MM.1S (cell line): ENCODE measurements around the gene EFCAB6.

Experiments used
- CTCF ChIP-seq: fragments of 300-600 bp; sonication (generic); IDR thresholded peaks from 2 replicates; pipeline ENCODE4 v1.5.1; 2016; ENCODE audit warnings: antibody characterized with exemption, low read length, mixed read lengths
- EZH2phosphoT487 ChIP-seq: fragments of 300-600 bp; sonication (generic); IDR thresholded peaks from 2 replicates; pipeline ENCODE4 v1.6.1; 2018; ENCODE audit warnings: antibody characterized with exemption, low read length

- TF ChIP-seq CTCF (no peak), EZH2phosphoT487 (no peak)
These were observed 195.5 kb downstream of the EFCAB6 start for GRCh38 chr22:43616645-43617044.
